Mucosa of descending colon (tissue), 3 donors: Measurements from ENCODE around the gene DPP4. TPM values are rescaled to one million over a fixed set of nuclear protein-coding genes. Genes with fewer than 3 reads are reported as not detected.
A peak's percentile ranks its signal among the peaks of the same experiment; 100 is the strongest.

Source experiments
- ATAC-seq: fragments of 200-7000 bp; cut with Tn5 transposase; one replicate; pipeline ENCODE4 v1.9.1; 2020; ENCODE audit warnings: mild to moderate bottlenecking, moderate library complexity
- DNase-seq, 3 donors: peaks; one replicate each; pipeline ENCODE4 v3.0.0-alpha.2; 2020
- H3K36me3 ChIP-seq: fragments of 200-600 bp; one replicate; pipeline ENCODE4 v1.8.0; 2021; ENCODE audit warnings: low read depth, mild to moderate bottlenecking
- H3K4me1 ChIP-seq: fragments of 200-600 bp; one replicate; pipeline ENCODE4 v1.8.0; 2021; ENCODE audit warnings: low read depth, mild to moderate bottlenecking
- H3K4me3 ChIP-seq: fragments of 200-600 bp; one replicate; pipeline ENCODE4 v1.8.0; 2021; ENCODE audit warnings: mild to moderate bottlenecking
- H3K9me3 ChIP-seq: fragments of 200-600 bp; one replicate; pipeline ENCODE4 v1.8.0; 2021; ENCODE audit warnings: mild to moderate bottlenecking
- CTCF ChIP-seq: fragments of 200-600 bp; IDR thresholded peaks from one replicate; pipeline ENCODE4 v1.8.0; 2022; ENCODE audit warnings: antibody characterized with exemption, mild to moderate bottlenecking
- intact Hi-C, 2 donors: fragments of 100-400 bp; cut with DNase I in 1 of 2; cut with micrococcal nuclease in 1 of 2; formaldehyde crosslinking; loops; one replicate each; pipeline versions ENCODE4 v1.11.0 to v1.11.1; 2022; cut with DNase I, micrococcal nuclease
- total RNA-seq, 3 donors: library from RNA; stranded (reverse); fragmentation: NEBNext Ultra II Directional in 2 of 3; extraction: Animal tissue kit (Norgen Biotek cat#: 25700) in 2 of 3; gene quantifications; one replicate each; pipeline versions ENCODE4 v1.2.1 to v1.2.4, GENCODE V29; 2021 to 2023
- donor health status: DM: no; HTN: no; CAD: no; lungs with moderate emphysema.
- donor health status: DM: no; HTN: no; CAD: no.
- donor health status: DM: no; HTN: yes; CAD: no.

Gene DPP4
- total RNA-seq, 3 donors from 2014 or later = 11.4 to 18.3 (median 12.0) TPM

GRCh38 chr2:162074928-162075688, 1.1 kb upstream of the DPP4 start:
- H3K9me3 ChIP-seq = peaks cover 9% of the 10 kb centered on the region
- ATAC-seq (no peak), DNase-seq (no peak)
- TF ChIP-seq CTCF = no peak
- no peaks in the 10 kb centered on the region for H3K36me3 ChIP-seq
- intact Hi-C loops = no loop called here
- no peak overlapping the region for H3K4me3 ChIP-seq
- peaks cover 8% of the 10 kb centered on the region for H3K4me1 ChIP-seq

GRCh38 chr2:162074632-162074895, 549 bp upstream of the DPP4 start:
- intact Hi-C loops = no loop called here
- Histone ChIP-seq H3K4me3 (no peak overlapping the region), H3K36me3 (no peaks in the 10 kb centered on the region), H3K4me1 (peaks cover 8% of the 10 kb centered on the region), H3K9me3 (peaks cover 9% of the 10 kb centered on the region)
- ATAC-seq = peak; percentile 25
- TF ChIP-seq CTCF = no peak
- DNase-seq = no peak

- Histone ChIP-seq H3K36me3 (no peaks in the 10 kb centered on the region), H3K4me3 (peak overlapping the region; percentile 29), H3K9me3 (no peaks in the 10 kb centered on the region), H3K4me1 (peaks cover 8% of the 10 kb centered on the region)
- peak in 1 of 3 donors; percentile 26 for DNase-seq
- peak; percentile 50 for ATAC-seq
- TF ChIP-seq CTCF = no peak
- intact Hi-C loops = no loop called here
Observed at GRCh38 chr2:162072976-162073887, 783 bp downstream of the DPP4 start.

- peaks cover 13% of the 10 kb centered on the region for H3K4me1 ChIP-seq
- ATAC-seq = peak; percentile 28
Observed at GRCh38 chr2:162072181-162072702, 1.8 kb downstream of the DPP4 start.

GRCh38 chr2:162071001-162071400, 3.0 kb downstream of the DPP4 start:
- Histone ChIP-seq H3K36me3 (no peaks in the 10 kb centered on the region), H3K9me3 (no peaks in the 10 kb centered on the region), H3K4me1 (peaks cover 15% of the 10 kb centered on the region), H3K4me3 (no peak overlapping the region)
- ATAC-seq (no peak), DNase-seq (no peak)
- TF ChIP-seq CTCF = no peak
- intact Hi-C loops = no loop called here

More at GRCh38 chr2:162072181-162072702, 1.8 kb downstream of the DPP4 start:
- Histone ChIP-seq H3K36me3 (no peaks in the 10 kb centered on the region), H3K4me3 (no peak overlapping the region), H3K9me3 (no peaks in the 10 kb centered on the region)
- no peak for TF ChIP-seq CTCF
- DNase-seq = no peak
- intact Hi-C loops = no loop called here
